GM23338 (cell line): ENCODE measurements around the gene RNGTT. TPM values are rescaled to one million over a fixed set of nuclear protein-coding genes. Genes with fewer than 3 reads are reported as not detected.

Experiments used
- ATAC-seq: fragments of 200-7000 bp; cut with Tn5 transposase; 3 replicates; pipeline ENCODE4 v1.9.1; 2020
- DNase-seq: peaks from one replicate; pipeline ENCODE4 v3.0.0-alpha.2; 2015; ENCODE audit warnings: low spot score
- H2AFZ ChIP-seq: fragments of 200-600 bp; sonication (generic); 2 replicates; pipeline ENCODE4 v1.8.0; 2016; ENCODE audit warnings: antibody characterized with exemption, mild to moderate bottlenecking, moderate library complexity
- H3F3A ChIP-seq: fragments of 200-600 bp; sonication (generic); replicated peaks from 2 replicates; pipeline ENCODE4 v1.8.0; 2017; ENCODE audit warnings: antibody characterized with exemption, mixed run types, low read depth
- H3K27ac ChIP-seq: fragments of 200-600 bp; sonication (generic); 2 replicates; pipeline ENCODE4 v1.6.1; 2016; ENCODE audit warnings: low read depth
- H3K27me3 ChIP-seq: fragments of 200-600 bp; sonication (generic); 2 replicates; pipeline ENCODE4 v1.8.0; 2016; ENCODE audit warnings: mild to moderate bottlenecking, mixed run types, moderate library complexity; ENCODE audit not compliant: insufficient read depth
- H3K36me3 ChIP-seq: fragments of 200-600 bp; sonication (generic); 2 replicates; pipeline ENCODE4 v1.8.0; 2016; ENCODE audit warnings: mild to moderate bottlenecking; ENCODE audit not compliant: insufficient read depth
- H3K4me1 ChIP-seq: fragments of 200-600 bp; sonication (generic); 2 replicates; pipeline ENCODE4 v1.8.0; 2016; ENCODE audit warnings: mild to moderate bottlenecking, moderate library complexity; ENCODE audit not compliant: insufficient read depth
- H3K4me2 ChIP-seq: fragments of 200-600 bp; sonication (generic); 2 replicates; pipeline ENCODE4 v1.7.1; 2017; ENCODE audit warnings: mixed run types
- H3K4me3 ChIP-seq: fragments of 200-600 bp; sonication (generic); 2 replicates; pipeline ENCODE4 v1.6.1; 2016; ENCODE audit warnings: mixed run types
- H3K79me2 ChIP-seq: fragments of 200-600 bp; sonication (generic); replicated peaks from 2 replicates; pipeline ENCODE4 v1.8.0; 2017; ENCODE audit warnings: mild to moderate bottlenecking; ENCODE audit not compliant: insufficient read depth
- H3K9me2 ChIP-seq: fragments of 200-600 bp; sonication (generic); 2 replicates; pipeline ENCODE4 v1.8.0; 2017; ENCODE audit not compliant: insufficient read depth
- H4K20me1 ChIP-seq: fragments of 200-600 bp; sonication (generic); replicated peaks from 2 replicates; pipeline ENCODE4 v1.8.0; 2017; ENCODE audit warnings: mild to moderate bottlenecking; ENCODE audit not compliant: insufficient read depth
- H3K27ac Mint-ChIP-seq: 2 replicates; pipeline ENCODE4 v1.8.0; 2020; ENCODE audit warnings: inconsistent platforms, mild to moderate bottlenecking, moderate library complexity, mixed read lengths
- H3K27me3 Mint-ChIP-seq: 3 replicates; pipeline ENCODE4 v1.8.0; 2022; ENCODE audit warnings: low read depth, mild to moderate bottlenecking, moderate library complexity, mixed read lengths, inconsistent platforms; ENCODE audit not compliant: insufficient read depth, poor library complexity
- H3K36me3 Mint-ChIP-seq: 3 replicates; pipeline ENCODE4 v1.8.0; 2021; ENCODE audit warnings: low read depth, mild to moderate bottlenecking, inconsistent platforms, moderate library complexity, mixed read lengths
- H3K4me1 Mint-ChIP-seq: 3 replicates; pipeline ENCODE4 v1.8.0; 2020; ENCODE audit warnings: mild to moderate bottlenecking, inconsistent platforms, mixed read lengths
- H3K4me3 Mint-ChIP-seq: 3 replicates; pipeline ENCODE4 v1.8.0; 2021; ENCODE audit warnings: moderate library complexity, mild to moderate bottlenecking, inconsistent platforms, mixed read lengths
- H3K9me3 Mint-ChIP-seq: 3 replicates; pipeline ENCODE4 v1.8.0; 2020; ENCODE audit warnings: moderate library complexity, mild to moderate bottlenecking, inconsistent platforms, mixed read lengths
- CREB1 ChIP-seq: fragments of 250-450 bp; sonication (Bioruptor Pico); IDR thresholded peaks from 2 replicates; pipeline ENCODE4 v1.5.0; 2020; ENCODE audit warnings: low read depth, mild to moderate bottlenecking, moderate library complexity
- CTCF ChIP-seq, 2 experiments: fragments of 200-600 bp in 1 of 2; sonication (generic) in 1 of 2; conservative IDR thresholded peaks; 2 replicates each; pipeline versions ENCODE4 v1.5.1 to v1.6.1; 2016 to 2017; ENCODE audit warnings: antibody characterized with exemption in 2 of 2, low read depth in 2 of 2, mild to moderate bottlenecking in 2 of 2, moderate library complexity in 1 of 2
- EZH2 ChIP-seq: fragments of 200-600 bp; sonication (generic); IDR thresholded peaks from one replicate; pipeline ENCODE4 v1.8.0; 2017; ENCODE audit warnings: antibody characterized with exemption, mild to moderate bottlenecking, low read depth; ENCODE audit not compliant: unreplicated experiment
- EZH2phosphoT487 ChIP-seq: fragments of 200-600 bp; sonication (generic); IDR thresholded peaks from one replicate; pipeline ENCODE4 v1.8.1; 2018; ENCODE audit warnings: antibody characterized with exemption; ENCODE audit not compliant: unreplicated experiment
- JUNB ChIP-seq: IDR thresholded peaks from one replicate; pipeline ENCODE4 v1.6.1; 2016; ENCODE audit warnings: antibody characterized with exemption; ENCODE audit not compliant: unreplicated experiment
- POLR2AphosphoS5 ChIP-seq: IDR thresholded peaks from 2 replicates; pipeline ENCODE4 v1.6.1; 2016; ENCODE audit warnings: antibody characterized with exemption, low read depth
- REST ChIP-seq: IDR thresholded peaks from one replicate; pipeline ENCODE4 v1.6.1; 2018; ENCODE audit warnings: antibody characterized with exemption; ENCODE audit not compliant: unreplicated experiment
- STAT1 ChIP-seq: IDR thresholded peaks from one replicate; pipeline ENCODE4 v1.6.1; 2016; ENCODE audit warnings: antibody characterized with exemption; ENCODE audit not compliant: unreplicated experiment
- polyA plus RNA-seq: library from polyadenylated mRNA; unstranded; fragments of >200 nt; fragmentation: Nextera tagmentation; extraction: Ambion mirVana; gene quantifications from 2 replicates; pipeline ENCODE4 v1.2.1, GENCODE V29; 2016
- total RNA-seq: library from RNA; depleted of rRNA; stranded (reverse); fragments of >200 nt; shearing (Covaris generic); gene quantifications from 2 replicates; pipeline ENCODE4 v1.2.3, GENCODE V29; 2014
- TF ChIP-seq, protein P1 (sequence below): IDR thresholded peaks from 2 replicates; pipeline ENCODE4 v1.6.1; 2016; ENCODE audit warnings: antibody characterized with exemption

Gene RNGTT
- total and polyA plus RNA-seq, 2 experiments from 2014 or later = 11.2 to 29.2 TPM

DNA sequence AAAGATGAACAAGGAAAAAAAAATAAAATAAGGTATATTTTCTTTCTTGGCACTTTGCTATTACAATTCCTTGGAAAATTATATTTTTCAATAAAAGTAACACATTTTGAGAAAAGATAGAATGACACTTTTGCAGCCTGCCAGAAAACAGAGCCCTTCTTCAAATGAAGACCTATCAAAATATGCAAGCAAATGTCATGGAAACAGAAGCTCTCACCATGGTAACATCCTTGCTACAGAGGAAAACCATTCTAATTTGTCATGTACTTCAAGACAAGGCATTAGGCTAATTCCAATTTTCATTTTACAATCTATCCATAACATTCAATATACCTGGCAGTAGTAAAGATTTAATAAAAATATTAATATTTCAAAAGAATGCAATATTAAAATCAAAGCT, 177.9 kb downstream of the RNGTT start:
- Histone ChIP-seq H3K9me2 (no peaks in the 10 kb centered on the region), H3K4me1 (no peaks in the 10 kb centered on the region), H3K79me2 (no peaks in the 10 kb centered on the region), H2AFZ (no peak overlapping the region), H3K27ac (no peak overlapping the region), H3K27me3 (no peaks in the 10 kb centered on the region), H3F3A (no peaks in the 10 kb centered on the region), H3K36me3 (no peaks in the 10 kb centered on the region), H3K4me3 (no peak overlapping the region), H4K20me1 (no peaks in the 10 kb centered on the region), H3K4me2 (no peak overlapping the region)
- no peak for DNase-seq
- peaks cover 2% of the 10 kb centered on the region for H3K27me3 Mint-ChIP-seq
- TF ChIP-seq, protein P1, sequence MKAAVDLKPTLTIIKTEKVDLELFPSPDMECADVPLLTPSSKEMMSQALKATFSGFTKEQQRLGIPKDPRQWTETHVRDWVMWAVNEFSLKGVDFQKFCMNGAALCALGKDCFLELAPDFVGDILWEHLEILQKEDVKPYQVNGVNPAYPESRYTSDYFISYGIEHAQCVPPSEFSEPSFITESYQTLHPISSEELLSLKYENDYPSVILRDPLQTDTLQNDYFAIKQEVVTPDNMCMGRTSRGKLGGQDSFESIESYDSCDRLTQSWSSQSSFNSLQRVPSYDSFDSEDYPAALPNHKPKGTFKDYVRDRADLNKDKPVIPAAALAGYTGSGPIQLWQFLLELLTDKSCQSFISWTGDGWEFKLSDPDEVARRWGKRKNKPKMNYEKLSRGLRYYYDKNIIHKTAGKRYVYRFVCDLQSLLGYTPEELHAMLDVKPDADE = no peak
- TF ChIP-seq CREB1 = no peak
- no peak for TF ChIP-seq POLR2AphosphoS5
- no peak for TF ChIP-seq EZH2phosphoT487
- TF ChIP-seq STAT1 = no peak
- no peak for TF ChIP-seq REST
- no peak for TF ChIP-seq JUNB
- no peak for TF ChIP-seq EZH2
- no peaks in the 10 kb centered on the region for H3K4me1 Mint-ChIP-seq
- no peak overlapping the region for H3K4me3 Mint-ChIP-seq
- no peak overlapping the region for H3K27ac Mint-ChIP-seq
- 0 out of 3 replicates have a peak, but pooled peaks cover 3% of the 10 kb centered on the region for H3K36me3 Mint-ChIP-seq
- no peaks in the 10 kb centered on the region for H3K9me3 Mint-ChIP-seq
- ATAC-seq = no peak

DNA sequence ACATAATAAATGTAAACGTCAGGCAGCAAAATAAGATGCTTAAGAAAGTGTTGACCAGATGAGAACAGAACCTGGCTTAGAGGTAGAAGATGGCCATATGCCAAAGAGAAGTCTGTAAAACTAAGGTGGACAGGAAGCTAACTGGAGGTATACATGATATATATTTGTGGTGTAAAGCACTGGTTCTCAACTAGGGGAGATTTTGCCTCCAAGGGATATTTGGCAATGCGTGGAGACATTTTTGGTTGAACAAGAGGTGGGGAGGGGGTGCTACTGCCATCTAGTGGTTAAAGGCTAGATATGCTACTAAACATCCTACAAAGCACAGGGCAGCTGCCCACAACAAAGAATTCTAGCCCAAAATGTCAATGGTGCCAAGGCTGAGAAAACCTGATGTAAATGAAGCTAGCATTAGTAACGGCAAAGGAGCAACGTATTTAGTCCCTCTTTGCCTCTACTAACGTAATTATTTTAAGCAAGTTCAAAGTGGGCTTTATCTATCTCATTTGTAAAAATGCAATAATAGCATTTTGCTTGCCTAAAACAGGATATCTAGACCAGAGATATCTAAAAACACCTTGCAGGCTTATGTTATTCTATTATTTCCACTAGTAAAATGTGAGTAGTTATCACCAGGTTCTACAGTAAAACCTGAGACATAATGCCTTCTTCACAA, 182.6 kb downstream of the RNGTT start:
- Mint-ChIP-seq H3K9me3 (no peaks in the 10 kb centered on the region; the same call in 2 of the 3 replicates), H3K4me3 (no peak overlapping the region), H3K4me1 (no peaks in the 10 kb centered on the region), H3K36me3 (peaks cover 23% of the 10 kb centered on the region), H3K27ac (no peak overlapping the region), H3K27me3 (peaks cover 2% of the 10 kb centered on the region)
- Histone ChIP-seq H3K4me1 (no peaks in the 10 kb centered on the region), H3K79me2 (no peaks in the 10 kb centered on the region), H3K4me2 (no peak overlapping the region), H3K9me2 (no peaks in the 10 kb centered on the region), H4K20me1 (no peaks in the 10 kb centered on the region), H3K36me3 (0 out of 2 replicates have a peak, but pooled peaks cover 2% of the 10 kb centered on the region), H3K27me3 (no peaks in the 10 kb centered on the region), H3K27ac (no peak overlapping the region), H3K4me3 (no peak overlapping the region), H2AFZ (no peak overlapping the region), H3F3A (no peaks in the 10 kb centered on the region)
- ATAC-seq (peak; percentile 89), DNase-seq (peak; percentile 88)
- TF ChIP-seq, protein P1 = no peak
- peak; percentile 86 to 90 for TF ChIP-seq CTCF (conservative IDR thresholded peaks at IDR 0.05; ENCODE audit: low read depth in 2 of 2)
